NCI-H345 treated with DMSO at 0.1 percent for 48 hours (cell line): ENCODE measurements around the gene FAM236D.
"Not testable (repeated sequence)": the region's sequence is repeated elsewhere in the genome, so short reads cannot be mapped to it uniquely, and the experiment has no call there.

Experiments used
- DNase-seq: peaks from one replicate; lab custom pipeline; 2025; ENCODE audit not compliant: unreplicated experiment; lab: John Stamatoyannopoulos, UW

FAM236D gene

DNA sequence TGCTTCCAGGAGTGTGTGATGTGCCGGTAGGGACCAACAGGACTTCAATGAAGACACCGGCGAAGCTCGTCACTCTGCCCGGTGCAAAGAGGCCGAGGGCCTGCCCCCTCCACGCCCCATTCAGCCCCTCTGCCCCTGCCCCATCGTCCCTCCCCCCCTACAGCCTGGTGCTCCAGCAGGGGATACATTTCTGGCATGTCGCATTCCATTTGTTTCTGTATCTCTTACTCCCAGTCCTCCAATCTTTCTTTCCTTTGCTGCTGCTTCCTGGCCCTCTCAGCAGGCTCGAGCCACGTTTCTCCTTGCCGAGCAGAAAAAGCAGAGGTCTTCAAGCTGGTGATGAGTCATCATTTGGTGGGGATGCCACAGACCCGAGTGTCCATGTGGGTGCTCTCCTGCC, at the start of gene FAM236D:
Gene FAM236D (minus strand): TSS at position 101 of the 400 bp plus-strand sequence. CDS start 100 bp downstream, at position 1.
- not testable (repeated sequence) for DNase-seq

DNA sequence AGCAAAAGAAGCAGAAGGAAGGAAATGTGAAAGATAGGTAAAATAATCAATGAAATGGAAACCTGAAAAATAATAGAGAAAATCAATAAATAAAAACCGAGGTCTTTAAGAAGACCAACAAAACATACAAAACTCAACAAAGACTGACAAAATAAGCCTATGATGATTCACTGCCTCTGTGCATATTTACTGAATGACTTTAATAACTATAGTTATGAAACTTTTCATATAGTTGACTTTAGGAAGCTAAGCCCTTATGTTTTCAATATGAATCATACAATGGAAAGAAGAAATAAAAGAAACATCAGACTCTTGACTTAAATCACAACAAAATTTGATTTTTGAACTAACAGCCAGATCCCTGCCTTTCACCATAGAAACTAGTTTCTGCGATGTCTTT, 29.5 kb upstream of the FAM236D start:
- DNase-seq: not testable (repeated sequence)

DNA sequence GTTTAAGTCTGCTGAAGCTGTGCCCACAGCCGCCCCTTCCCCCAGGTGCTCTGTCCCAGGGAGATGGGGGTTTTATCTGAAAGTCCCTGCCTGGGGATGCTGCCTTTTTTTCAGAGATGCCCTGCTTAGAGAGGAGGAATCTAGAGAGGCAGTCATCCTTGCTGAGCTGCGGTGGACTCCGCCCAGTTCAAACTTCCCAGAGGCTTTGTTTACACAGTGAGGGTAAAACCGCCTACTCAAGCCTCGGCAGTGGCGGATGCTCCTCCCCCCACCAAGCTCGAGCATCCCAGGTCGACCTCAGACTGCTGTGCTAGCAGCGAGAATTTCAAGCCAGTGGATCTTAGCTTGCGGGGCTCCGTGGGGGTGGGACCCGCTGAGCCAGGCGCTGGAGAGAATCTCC, 22.7 kb upstream of the FAM236D start:
- not testable (repeated sequence) for DNase-seq

DNA sequence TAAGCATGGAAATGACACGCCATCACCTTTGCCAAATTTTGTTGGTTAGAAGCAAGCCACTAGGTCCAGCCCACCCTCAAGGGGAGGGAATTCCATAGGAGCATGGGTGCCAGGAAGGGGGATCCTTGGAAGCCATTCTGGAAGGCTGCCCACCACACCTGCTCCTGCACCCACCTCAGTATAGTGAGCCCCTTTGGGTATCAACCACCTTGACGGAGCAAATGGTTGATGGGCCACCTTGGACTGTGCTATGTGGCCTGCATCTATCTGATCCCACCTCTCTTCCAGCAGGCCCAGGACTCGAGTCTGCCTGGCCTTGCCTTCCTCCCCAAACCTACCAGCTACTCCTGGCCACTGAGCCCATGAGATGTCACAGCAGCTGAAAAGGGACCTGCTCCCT, 17.6 kb downstream of the FAM236D start:
- DNase-seq: not testable (repeated sequence)

DNA sequence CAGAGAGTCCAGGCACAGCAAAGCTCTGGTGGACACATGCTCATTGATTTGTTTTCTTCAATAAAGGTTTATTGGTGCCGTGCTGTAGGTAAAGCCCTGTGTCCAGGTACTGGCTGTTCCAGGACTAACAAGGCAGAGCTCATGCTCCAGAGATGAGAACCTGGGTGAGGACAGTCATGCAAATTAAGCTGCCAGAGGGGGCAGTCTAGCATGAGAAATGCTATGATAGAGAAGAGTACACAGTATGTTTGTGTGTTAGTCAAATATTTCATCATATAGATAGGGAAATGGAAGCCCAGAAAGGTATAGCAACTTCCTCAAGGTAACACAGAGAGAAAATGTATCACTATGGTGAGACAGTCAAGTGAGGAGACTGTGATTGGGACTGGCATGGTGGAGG, 19.9 kb downstream of the FAM236D start:
- DNase-seq: not testable (repeated sequence)

DNA sequence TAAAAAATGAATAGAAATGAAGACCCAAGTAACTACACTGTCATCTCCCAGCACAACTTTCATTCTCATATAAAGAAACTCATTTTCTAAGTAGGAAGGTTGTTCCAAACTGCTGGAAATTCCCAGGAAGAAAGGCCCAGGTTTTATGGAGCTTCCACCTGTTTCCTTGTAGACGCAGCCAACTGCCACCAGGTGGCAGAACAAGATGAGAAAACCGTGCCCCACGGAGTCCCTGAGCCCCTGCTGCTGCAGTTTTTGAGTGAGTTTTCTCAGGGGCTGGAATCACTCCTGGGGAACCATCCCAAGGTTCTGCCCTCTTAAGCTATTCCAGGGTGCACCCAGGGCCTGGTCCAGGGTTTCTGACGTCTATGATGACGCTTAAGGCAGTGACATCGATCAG, 24.0 kb downstream of the FAM236D start:
- not testable (repeated sequence) for DNase-seq

DNA sequence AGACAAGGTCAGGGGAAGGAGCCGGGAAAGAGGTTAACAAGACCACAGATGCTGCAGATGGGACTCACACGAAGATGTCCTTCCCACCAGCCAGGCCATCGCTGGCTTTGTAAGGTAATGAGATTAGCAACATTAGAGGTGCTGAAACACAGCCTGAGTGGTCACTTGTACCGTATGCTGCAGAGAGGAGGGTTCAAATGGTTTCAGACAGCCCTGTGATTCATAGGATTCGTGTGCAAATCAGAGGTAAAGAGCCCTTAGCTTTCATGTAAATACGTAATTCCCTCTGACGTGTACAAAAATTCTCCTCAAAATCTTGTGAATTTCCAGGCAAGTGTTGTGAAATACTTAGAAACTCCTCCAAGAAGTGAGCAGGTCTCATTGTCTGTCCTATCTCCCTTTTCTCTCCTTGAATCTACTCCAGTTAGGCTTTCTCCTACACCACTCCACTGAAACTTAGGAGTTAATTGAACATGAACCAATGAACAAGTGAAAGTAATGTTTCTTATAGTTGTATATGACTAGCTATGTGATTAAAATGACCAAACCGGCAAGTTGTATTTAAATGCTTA, 24.6 kb downstream of the FAM236D start:
- DNase-seq: not testable (repeated sequence)

DNA sequence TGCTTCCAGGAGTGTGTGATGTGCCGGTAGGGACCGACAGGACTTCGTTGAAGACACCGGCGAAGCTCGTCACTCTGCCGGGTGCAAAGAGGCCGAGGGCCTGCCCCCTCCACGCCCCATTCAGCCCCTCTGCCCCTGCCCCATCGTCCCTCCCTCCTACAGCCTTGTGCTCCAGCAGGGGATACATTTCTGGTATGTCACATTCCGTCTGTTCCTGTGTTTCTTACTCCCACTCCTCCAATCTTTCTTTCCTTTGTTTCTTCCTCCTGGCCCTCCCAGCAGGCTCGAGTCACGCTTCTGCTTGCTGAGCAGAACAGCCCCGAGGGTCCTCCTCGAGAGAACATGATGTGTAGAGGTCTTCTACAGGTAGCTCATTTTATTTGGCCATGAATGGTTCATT, 25.4 kb downstream of the FAM236D start, which contains the start of gene FAM236B:
Gene FAM236B (minus strand): TSS at position 101 of the 400 bp plus-strand sequence. CDS start 100 bp downstream, at position 1.
- not testable (repeated sequence) for DNase-seq

DNA sequence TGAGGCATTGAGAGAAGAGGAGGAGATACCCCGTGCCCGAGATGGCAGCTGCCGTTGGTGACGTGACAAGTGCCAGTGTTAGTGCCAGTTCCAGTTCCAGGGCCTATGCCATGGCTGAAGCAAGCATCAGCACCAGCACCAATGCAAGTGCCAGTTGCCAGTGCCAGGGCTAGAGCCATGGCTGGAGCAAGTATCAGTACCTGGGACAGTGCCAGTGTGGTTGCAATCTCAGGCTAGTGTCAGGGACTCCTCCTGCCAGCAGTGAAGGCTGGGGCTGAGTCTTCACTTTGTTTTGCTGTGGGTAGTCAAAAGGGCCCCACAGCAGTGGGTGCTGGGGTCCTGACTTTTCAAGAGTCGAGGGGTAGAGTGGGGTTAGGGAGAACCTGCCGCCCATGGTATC, 29.9 kb downstream of the FAM236D start:
- DNase-seq: not testable (repeated sequence)

DNA sequence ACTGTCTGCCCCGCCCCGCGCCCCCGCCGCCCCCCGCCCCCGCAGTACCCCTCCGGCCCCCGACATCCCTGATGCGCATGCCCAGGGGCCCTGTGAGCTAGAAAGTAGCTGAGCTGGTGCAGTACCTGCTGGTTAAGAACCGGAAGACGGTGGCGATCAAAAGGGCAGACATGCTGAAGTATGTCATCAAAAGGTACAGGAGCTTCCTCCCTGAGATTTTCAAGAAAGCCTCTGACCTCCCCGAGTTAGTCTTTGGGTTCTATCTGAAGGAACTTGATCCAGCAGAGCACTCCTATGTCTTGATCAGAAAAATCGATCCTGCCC, 30.6 kb downstream of the FAM236D start:
- not testable (repeated sequence) for DNase-seq

DNA sequence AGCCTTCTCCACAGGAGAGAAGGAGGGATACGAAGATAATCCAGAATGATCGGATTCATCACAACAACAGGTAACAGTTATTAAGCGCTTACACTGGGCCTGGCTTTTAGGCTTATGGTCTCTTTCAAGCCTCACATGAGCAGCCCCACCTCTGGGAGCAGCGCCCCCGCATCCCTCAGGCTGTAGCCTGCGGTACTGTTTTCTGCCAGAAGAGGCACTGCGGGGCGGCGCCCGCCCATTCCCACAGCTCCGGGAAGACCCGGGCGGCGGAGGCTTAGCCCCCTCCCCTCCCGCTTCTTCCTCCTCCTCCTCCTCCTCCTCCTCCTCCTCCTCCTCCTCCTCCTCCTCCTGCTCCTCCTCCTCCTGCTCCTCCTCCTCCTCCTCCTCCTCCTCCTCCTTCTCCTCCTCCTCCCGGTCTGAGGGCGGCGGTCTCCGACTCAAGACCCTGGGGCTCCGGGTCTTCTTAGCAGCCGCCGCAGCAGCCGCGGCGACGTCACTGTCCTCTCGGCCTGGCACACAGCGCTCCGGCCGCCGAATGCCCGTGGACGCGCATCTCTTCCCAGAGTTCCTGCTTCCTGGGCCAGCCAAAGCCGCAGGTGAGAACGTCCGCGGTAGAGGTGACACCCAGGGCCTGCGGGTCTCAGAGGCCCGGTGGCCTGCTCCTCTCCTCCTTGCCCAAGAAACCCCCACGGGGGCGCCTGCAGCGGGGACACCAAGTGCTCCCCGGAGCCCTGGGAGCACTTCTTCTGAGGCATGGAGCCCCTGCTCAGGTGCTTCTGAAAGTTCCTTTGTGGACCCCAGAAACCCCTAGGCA, 31.1 kb downstream of the FAM236D start, which contains the start of gene DMRTC1B:
Gene DMRTC1B (plus strand): TSS at position 238 of the 814 bp plus-strand sequence. CDS start 68,246 bp downstream, outside the sequence.
- not testable (repeated sequence) for DNase-seq

DNA sequence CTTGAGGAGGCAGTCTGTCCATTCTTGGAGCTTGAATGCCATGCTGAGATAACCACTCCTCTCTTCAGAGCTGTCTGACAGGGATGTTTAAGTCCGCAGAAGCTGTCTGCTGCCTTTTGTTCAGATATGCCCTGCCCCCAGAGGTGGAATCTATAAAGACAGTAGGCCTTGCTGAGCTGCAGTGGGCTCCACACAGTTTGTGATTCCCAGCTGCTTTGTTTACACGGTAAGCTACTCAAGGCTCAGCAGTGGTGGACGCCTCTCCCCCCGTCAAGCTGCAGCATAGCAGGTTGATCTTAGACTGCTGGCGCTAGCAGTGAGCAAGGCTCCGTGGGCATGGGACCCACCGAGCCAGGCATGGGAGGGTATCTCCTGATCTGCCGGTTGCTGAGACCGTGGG, 47.6 kb downstream of the FAM236D start:
- DNase-seq: not testable (repeated sequence)
